Measurements from ENCODE around the gene DNAJB8.

The DNAJB8 gene

DNA sequence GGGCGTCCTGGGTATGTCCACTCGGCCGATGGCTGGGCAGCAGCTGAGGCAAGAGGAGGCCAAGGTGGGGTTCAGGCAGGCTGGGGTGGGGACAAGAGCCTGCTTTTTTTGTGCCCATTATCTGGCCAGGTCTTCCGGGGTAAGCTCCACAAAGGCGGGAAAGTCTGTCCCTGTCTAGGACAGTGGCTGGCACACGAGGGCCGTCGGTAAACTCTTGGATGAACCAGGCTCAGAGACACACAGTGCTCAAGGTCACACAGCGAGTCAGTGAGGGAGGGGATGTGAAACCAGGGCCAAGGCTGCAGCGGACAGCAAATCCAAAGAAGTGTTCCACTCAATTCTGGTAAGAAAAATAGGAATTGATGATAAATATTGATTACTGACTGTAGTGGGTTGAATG is 2.9 kb downstream of the DNAJB8 start:
- no peak for DNase-seq

- DNase-seq = no peak
These were observed 3.3 kb downstream of the DNAJB8 start for GRCh38 chr3:128463354-128463753.

- no peak for DNase-seq
These were observed 3.8 kb downstream of the DNAJB8 start for GRCh38 chr3:128462931-128463330.

DNA sequence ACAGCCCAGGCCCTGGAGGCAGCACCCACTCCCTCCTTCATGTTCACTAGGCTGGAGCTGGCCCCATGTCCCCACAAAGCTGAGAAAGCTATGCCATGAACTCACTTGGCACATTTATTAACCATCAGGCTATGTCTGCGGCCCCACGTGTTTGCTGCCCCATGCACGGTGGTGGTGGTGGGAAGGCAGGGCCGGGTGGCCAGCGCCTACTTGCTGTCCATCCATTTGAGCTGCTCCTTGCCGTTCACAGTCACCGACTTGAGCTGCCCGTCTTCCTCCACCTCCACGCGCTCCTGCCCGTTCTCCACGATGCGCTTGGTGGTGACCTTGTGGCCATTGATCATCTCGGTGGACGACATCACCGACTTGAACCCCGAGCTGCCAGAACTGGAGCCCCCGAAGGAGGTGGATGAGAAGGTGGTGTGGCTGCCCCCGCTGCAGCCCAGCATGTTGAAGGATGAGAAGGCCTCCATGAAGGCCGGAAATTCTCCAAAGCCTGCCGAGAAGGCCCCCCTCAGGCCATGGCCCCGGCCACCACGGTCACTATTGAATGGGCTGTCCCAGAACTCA is 4.3 kb downstream of the DNAJB8 start:
- DNase-seq = no peak

GRCh38 chr3:128461731-128462130 is 5.0 kb downstream of the DNAJB8 start:
- DNase-seq = no peak

- no peak for DNase-seq
These were observed 7.2 kb downstream of the DNAJB8 start for GRCh38 chr3:128459461-128459820.

GRCh38 chr3:128458746-128459460 is 7.8 kb downstream of the DNAJB8 start:
- no peak for DNase-seq

GRCh38 chr3:128457937-128458336 is 8.8 kb downstream of the DNAJB8 start:
- no peak for DNase-seq

DNA sequence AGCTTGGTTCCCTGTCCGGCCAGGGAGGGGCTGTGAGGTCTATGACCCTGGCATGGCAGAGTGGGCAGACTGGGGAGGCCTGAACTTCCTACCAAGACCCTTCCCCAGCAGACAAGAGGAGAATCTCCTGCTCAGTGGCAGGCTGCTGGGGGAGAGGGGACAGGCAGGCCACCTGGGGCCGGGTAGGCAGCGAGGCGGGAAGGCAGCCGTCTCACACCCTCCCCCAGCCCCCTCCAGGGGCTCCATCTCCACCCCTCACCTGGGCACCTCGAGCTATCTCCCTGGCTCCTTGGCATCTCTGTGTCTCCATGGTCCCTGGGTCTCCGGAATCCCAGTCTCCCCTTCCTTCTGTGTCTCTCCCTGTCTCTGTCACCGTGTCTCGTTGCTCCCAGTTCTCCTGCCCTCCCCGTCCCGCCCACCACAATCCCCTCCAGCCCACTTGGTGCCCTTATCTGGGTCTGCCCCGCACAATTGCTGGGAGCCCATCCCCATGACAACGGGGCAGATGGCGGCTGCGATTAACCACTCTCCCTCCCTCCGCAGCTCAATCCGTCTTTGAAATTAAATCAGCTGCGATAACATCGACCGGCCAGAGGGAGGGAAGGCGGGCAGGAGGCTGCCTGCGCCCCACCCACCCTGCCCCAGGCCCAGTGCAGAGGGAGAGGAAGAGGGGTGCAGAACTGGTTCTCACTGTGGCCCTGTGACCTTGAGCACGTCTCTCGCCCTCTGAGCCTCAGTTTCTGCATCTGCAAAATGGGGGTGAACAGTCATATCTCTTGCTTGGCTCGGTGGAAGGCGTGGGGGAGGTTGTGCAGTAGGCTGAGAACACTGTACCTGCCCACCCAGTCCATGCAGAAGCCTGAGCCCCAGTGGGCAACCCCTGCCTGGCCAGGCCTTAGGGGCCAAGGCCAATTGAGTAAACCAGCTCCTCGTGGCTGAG is 9.6 kb downstream of the DNAJB8 start:
- DNase-seq = peak; percentile 50

- peak; percentile 40 for DNase-seq
These were observed 10.6 kb downstream of the DNAJB8 start for GRCh38 chr3:128455786-128456748.

DNA sequence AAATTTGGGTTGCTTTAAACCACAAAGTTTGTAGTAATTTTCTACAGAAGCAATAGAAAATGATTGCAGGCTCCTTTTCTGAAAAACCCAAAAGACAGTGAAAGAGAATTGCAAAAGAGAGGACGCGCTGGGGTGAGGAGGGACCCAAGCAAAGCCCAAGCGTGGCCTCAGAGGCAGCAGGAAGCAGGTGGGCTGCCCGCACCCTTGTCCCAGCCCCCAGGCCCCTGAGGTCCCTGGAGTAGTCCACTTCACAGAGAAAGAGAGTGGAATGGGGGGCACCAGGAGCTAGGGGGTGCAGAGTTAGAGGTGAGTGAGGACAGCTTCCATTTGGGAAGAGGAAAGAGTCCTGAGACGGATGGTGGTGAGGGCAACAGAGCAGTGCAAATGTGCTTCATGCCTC is 11.6 kb downstream of the DNAJB8 start:
- DNase-seq = no peak

DNA sequence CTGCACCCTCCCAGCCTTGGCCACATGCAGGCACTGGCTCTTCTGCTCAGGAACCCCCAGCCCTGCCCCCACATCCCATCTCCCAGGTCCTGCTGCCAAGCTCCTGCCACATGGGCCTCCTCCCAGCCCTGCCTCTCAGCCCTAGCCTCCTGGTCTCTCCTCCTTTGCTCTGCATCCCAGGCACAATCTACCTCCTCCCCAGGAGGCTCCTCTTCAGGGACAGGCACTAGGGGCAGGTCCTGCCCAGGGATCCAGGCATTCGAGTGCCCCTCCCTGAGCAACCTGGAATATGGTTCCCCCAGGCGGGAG is 12.4 kb downstream of the DNAJB8 start:
- no peak for DNase-seq

GRCh38 chr3:128453501-128454309 is 13.0 kb downstream of the DNAJB8 start:
- no peak for DNase-seq

- DNase-seq = no peak
These were observed 13.9 kb downstream of the DNAJB8 start for GRCh38 chr3:128452678-128453275.

DNA sequence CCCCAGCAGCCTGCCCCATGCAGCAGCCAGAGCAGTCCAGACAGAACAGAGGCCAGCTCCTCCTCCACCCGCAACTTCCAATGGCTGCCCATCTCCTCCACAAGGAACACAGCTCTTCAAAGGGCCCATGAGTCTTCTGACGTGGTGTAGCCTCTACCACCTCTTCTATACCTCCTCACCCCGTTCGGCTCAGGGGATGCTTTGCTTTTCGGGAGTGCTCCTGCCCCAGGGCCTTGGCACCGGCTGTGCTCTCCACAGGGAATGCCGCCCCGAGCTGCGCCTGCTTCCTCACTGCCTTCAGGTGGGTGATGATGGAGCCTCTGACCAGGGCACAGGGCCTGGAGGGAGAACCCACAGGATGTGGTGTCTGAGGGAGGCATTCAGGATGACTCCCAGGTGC is 14.6 kb downstream of the DNAJB8 start:
- no peak for DNase-seq

DNA sequence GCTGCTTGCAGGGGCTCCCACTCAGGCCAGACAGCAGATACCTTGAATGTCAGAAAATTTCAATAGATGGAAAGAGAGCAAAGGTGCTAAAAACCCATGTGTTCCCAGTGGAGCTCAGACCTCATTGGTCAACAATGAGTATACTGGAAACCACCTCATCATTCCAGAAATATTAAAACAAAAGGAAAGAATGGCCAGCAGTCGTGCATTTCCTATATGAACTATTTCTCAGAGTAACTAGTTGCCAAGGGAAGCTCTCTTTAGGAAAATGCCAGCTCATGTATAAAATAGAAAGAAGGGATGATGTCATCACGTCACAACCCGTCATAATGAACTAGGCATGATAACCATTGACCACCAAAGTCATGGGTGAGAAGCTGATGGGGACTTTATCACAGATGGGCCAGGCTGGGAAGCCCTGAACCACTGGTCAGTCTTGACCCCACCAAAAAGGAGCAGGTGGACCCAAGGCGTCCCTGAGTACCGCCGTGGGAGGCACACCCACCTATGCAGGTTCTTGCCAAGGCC is 17.5 kb downstream of the DNAJB8 start:
- DNase-seq = no peak

GRCh38 chr3:128448491-128448890 is 18.2 kb downstream of the DNAJB8 start:
- DNase-seq = no peak

DNA sequence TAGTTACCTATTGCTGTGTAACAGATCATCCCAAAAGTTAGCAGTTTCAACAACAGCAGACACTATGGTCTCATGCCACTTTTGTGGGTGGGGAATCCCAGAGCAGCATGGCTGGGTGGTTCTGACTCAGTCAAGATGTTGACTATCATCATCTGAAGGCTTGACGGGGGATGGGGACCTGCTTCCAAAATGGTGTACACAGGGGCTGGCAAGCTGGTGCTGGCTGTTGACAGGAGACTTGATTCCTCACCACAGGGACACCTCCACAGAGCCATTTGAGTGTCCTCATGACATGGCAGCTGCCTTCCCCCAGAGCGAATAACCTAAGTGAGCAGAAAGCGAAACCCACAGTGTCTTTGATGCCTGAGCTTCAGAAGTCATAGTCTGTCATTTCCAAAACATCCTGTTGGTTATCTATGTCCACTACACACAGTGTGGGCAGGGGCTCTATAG is 19.1 kb downstream of the DNAJB8 start:
- DNase-seq = no peak

- no peak for DNase-seq
These were observed 19.9 kb downstream of the DNAJB8 start for GRCh38 chr3:128446821-128447220.

GRCh38 chr3:128445357-128445756 is 21.3 kb downstream of the DNAJB8 start:
- no peak for DNase-seq

- no peak for DNase-seq
These were observed 22.9 kb downstream of the DNAJB8 start for GRCh38 chr3:128443771-128444170.

Measured in NCI-H2171 (cell line).